ENCODE results near the gene STARD8.

The STARD8 gene

DNA sequence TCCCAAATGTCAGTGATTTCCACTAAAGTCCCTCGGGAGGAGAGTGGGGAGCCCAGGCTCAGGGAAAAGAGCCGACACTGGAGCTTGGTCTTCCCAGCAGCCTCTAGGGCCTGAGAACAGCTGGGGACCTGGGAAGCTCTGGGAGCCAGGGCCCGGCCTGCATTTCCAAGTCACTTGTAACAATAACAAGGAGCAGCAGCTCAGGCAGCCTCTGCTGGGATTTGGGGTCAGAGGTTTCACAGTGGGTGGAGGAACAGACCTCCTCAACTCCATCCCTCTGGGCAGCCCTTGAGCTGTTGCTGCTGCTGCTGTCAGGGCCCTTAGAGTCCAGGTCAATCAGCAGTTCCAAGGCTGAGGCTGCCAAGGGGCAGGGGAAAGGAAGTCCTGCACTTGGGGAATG is 11.1 kb downstream of the STARD8 start:
- no peaks in the 10 kb centered on the region for H3K27me3 ChIP-seq (ENCODE audit: insufficient read depth, low read length)
- H3K36me3 ChIP-seq (ENCODE audit: insufficient read depth, low read length), result no peaks in the 10 kb centered on the region
- H2AFZ ChIP-seq (ENCODE audit: low read length), result no peak overlapping the region
- H3K9me2 ChIP-seq (ENCODE audit: low read depth, low read length), result no peaks in the 10 kb centered on the region
- TF ChIP-seq, protein P1, sequence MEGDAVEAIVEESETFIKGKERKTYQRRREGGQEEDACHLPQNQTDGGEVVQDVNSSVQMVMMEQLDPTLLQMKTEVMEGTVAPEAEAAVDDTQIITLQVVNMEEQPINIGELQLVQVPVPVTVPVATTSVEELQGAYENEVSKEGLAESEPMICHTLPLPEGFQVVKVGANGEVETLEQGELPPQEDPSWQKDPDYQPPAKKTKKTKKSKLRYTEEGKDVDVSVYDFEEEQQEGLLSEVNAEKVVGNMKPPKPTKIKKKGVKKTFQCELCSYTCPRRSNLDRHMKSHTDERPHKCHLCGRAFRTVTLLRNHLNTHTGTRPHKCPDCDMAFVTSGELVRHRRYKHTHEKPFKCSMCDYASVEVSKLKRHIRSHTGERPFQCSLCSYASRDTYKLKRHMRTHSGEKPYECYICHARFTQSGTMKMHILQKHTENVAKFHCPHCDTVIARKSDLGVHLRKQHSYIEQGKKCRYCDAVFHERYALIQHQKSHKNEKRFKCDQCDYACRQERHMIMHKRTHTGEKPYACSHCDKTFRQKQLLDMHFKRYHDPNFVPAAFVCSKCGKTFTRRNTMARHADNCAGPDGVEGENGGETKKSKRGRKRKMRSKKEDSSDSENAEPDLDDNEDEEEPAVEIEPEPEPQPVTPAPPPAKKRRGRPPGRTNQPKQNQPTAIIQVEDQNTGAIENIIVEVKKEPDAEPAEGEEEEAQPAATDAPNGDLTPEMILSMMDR (IDR thresholded peaks at IDR 0.05; ENCODE audit: low read length), result no peak
- no peak for TF ChIP-seq EZH2 (IDR thresholded peaks at IDR 0.05; ENCODE audit: borderline replicate concordance, low read length)
- no peak overlapping the region for H3K9ac ChIP-seq (ENCODE audit: low read length)
- no peaks in the 10 kb centered on the region for H3K4me1 ChIP-seq (ENCODE audit: insufficient read depth, low read length, severe bottlenecking)
- H3F3A ChIP-seq (ENCODE audit: insufficient read depth, low read length), result no peaks in the 10 kb centered on the region
- H3K4me3 ChIP-seq (ENCODE audit: low read depth, low read length, poor library complexity, severe bottlenecking), result no peak overlapping the region
- no peaks in the 10 kb centered on the region for H4K20me1 ChIP-seq (ENCODE audit: insufficient read depth, low read length)
- H3K79me2 ChIP-seq (ENCODE audit: insufficient read depth, low read length), result no peaks in the 10 kb centered on the region
- H3K27ac ChIP-seq (ENCODE audit: low read depth, low read length, poor library complexity, severe bottlenecking), result no peak overlapping the region
- H3K4me2 ChIP-seq (ENCODE audit: low read length), result no peak overlapping the region
- H3K9me3 ChIP-seq (ENCODE audit: low read length), result no peaks in the 10 kb centered on the region

DNA sequence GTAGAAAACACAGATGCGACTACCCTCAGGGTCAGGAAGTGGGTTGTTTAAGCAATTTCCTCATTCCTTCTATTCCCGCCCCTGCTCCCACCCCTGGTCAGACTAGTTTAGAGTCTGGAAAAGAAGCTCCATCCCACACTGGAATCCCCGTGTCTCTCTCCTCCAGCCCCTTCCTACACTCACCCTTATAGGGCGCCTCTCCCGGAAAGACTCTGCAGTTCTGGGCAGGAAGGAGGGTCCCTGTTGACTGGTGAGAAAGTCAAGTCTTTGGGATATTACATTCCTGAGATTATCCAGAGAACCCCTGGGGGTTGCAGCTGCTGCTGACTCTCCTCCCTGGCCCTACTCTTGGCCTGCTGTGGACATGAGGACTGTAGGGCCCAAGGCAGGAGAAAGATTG is 11.9 kb downstream of the STARD8 start:
- H3K9me3 ChIP-seq (ENCODE audit: low read length), result no peaks in the 10 kb centered on the region
- H3K36me3 ChIP-seq (ENCODE audit: insufficient read depth, low read length), result no peaks in the 10 kb centered on the region
- H3K27ac ChIP-seq (ENCODE audit: low read depth, low read length, poor library complexity, severe bottlenecking), result no peak overlapping the region
- H3K79me2 ChIP-seq (ENCODE audit: insufficient read depth, low read length), result no peaks in the 10 kb centered on the region
- no peaks in the 10 kb centered on the region for H3K4me1 ChIP-seq (ENCODE audit: insufficient read depth, low read length, severe bottlenecking)
- H3K4me2 ChIP-seq (ENCODE audit: low read length), result no peak overlapping the region
- H2AFZ ChIP-seq (ENCODE audit: low read length), result no peak overlapping the region
- no peaks in the 10 kb centered on the region for H3K27me3 ChIP-seq (ENCODE audit: insufficient read depth, low read length)
- no peak overlapping the region for H3K4me3 ChIP-seq (ENCODE audit: low read depth, low read length, poor library complexity, severe bottlenecking)
- no peak for TF ChIP-seq EZH2 (IDR thresholded peaks at IDR 0.05; ENCODE audit: borderline replicate concordance, low read length)
- no peaks in the 10 kb centered on the region for H3F3A ChIP-seq (ENCODE audit: insufficient read depth, low read length)
- no peaks in the 10 kb centered on the region for H3K9me2 ChIP-seq (ENCODE audit: low read depth, low read length)
- no peaks in the 10 kb centered on the region for H4K20me1 ChIP-seq (ENCODE audit: insufficient read depth, low read length)
- H3K9ac ChIP-seq (ENCODE audit: low read length), result no peak overlapping the region

DNA sequence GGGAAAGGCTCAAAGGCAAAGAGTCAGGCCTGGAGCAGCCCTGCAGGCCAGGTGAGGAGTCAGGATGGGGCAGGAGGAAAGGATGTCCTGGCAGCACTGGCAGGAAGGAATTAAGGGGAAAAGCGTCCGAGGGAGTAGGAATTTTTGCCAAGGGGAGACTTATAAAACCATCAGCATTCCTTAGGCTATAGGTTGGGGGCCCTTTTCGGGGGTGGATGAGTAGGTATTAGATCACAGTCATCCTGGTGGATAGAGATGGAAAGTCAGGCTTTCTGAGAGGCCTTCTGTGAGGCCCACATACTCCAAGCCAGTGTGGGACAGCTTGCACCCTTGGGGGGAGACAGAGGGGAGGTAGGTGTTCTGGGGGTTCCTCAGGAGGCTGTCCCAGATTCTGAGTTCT is 12.3 kb downstream of the STARD8 start:
- no peaks in the 10 kb centered on the region for H4K20me1 ChIP-seq (ENCODE audit: insufficient read depth, low read length)
- no peaks in the 10 kb centered on the region for H3K4me1 ChIP-seq (ENCODE audit: insufficient read depth, low read length, severe bottlenecking)
- no peaks in the 10 kb centered on the region for H3K36me3 ChIP-seq (ENCODE audit: insufficient read depth, low read length)
- no peak overlapping the region for H3K27ac ChIP-seq (ENCODE audit: low read depth, low read length, poor library complexity, severe bottlenecking)
- H3F3A ChIP-seq (ENCODE audit: insufficient read depth, low read length), result no peaks in the 10 kb centered on the region
- H2AFZ ChIP-seq (ENCODE audit: low read length), result no peak overlapping the region
- TF ChIP-seq EZH2 (IDR thresholded peaks at IDR 0.05; ENCODE audit: borderline replicate concordance, low read length), result no peak
- TF ChIP-seq, protein P1 (IDR thresholded peaks at IDR 0.05; ENCODE audit: low read length), result no peak
- H3K9me3 ChIP-seq (ENCODE audit: low read length), result no peaks in the 10 kb centered on the region
- H3K9ac ChIP-seq (ENCODE audit: low read length), result no peak overlapping the region
- H3K27me3 ChIP-seq (ENCODE audit: insufficient read depth, low read length), result no peaks in the 10 kb centered on the region
- H3K79me2 ChIP-seq (ENCODE audit: insufficient read depth, low read length), result no peaks in the 10 kb centered on the region
- H3K4me2 ChIP-seq (ENCODE audit: low read length), result no peak overlapping the region
- no peak overlapping the region for H3K4me3 ChIP-seq (ENCODE audit: low read depth, low read length, poor library complexity, severe bottlenecking)
- no peaks in the 10 kb centered on the region for H3K9me2 ChIP-seq (ENCODE audit: low read depth, low read length)

DNA sequence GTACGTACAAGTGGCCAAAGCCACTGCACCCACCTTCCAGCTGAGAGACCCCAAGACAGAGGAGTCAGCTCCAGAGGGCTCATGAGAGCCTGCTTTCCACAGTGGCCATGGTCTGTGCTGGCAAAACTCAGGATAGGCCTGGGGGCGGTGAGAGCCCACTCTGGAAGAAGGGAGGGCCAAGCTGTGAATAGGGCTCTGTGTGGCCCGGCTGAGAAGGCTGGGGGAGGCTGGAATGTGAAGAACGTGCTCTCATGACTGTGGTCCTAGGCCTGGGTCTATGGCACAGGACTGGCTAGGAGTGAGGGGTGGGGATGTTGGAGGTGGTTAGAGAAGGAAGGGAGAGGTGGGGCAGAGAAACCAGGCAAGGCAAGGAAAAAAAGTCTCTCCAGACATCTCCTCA is 13.3 kb downstream of the STARD8 start:
- TF ChIP-seq, protein P1 (IDR thresholded peaks at IDR 0.05; ENCODE audit: low read length), result no peak
- TF ChIP-seq EZH2 (IDR thresholded peaks at IDR 0.05; ENCODE audit: borderline replicate concordance, low read length), result no peak
- H3K4me3 ChIP-seq (ENCODE audit: low read depth, low read length, poor library complexity, severe bottlenecking), result no peak overlapping the region
- no peak overlapping the region for H3K9ac ChIP-seq (ENCODE audit: low read length)
- no peak overlapping the region for H2AFZ ChIP-seq (ENCODE audit: low read length)
- H3F3A ChIP-seq (ENCODE audit: insufficient read depth, low read length), result no peaks in the 10 kb centered on the region
- H3K4me2 ChIP-seq (ENCODE audit: low read length), result no peak overlapping the region
- no peaks in the 10 kb centered on the region for H3K9me2 ChIP-seq (ENCODE audit: low read depth, low read length)
- H3K9me3 ChIP-seq (ENCODE audit: low read length), result no peaks in the 10 kb centered on the region
- H3K27me3 ChIP-seq (ENCODE audit: insufficient read depth, low read length), result no peaks in the 10 kb centered on the region
- no peaks in the 10 kb centered on the region for H3K4me1 ChIP-seq (ENCODE audit: insufficient read depth, low read length, severe bottlenecking)
- H3K79me2 ChIP-seq (ENCODE audit: insufficient read depth, low read length), result no peaks in the 10 kb centered on the region
- H4K20me1 ChIP-seq (ENCODE audit: insufficient read depth, low read length), result no peaks in the 10 kb centered on the region
- no peak overlapping the region for H3K27ac ChIP-seq (ENCODE audit: low read depth, low read length, poor library complexity, severe bottlenecking)
- no peaks in the 10 kb centered on the region for H3K36me3 ChIP-seq (ENCODE audit: insufficient read depth, low read length)
